CD14-positive monocyte (primary cell): ENCODE data around the gene POU2F1. TPM values are rescaled to one million over a fixed set of nuclear protein-coding genes. Genes with fewer than 3 reads are reported as not detected.

ENCODE experiments used
- DNase-seq, 3 donors: peaks; one replicate each; pipeline ENCODE4 v3.0.0-alpha.2; 2011 to 2022
- H2AFZ ChIP-seq: 2 replicates; pipeline ENCODE4 v1.6.0; 2012; ENCODE audit warnings: mild to moderate bottlenecking, low read depth, low read length, inconsistent platforms; ENCODE audit not compliant: insufficient read depth, poor library complexity, severe bottlenecking
- H3K27ac ChIP-seq, 2 donors: 1 replicate in 1 of 2; 2 replicates in 1 of 2; pipeline ENCODE4 v1.5.1; 2012 to 2013; ENCODE audit warnings: low read length in 2 of 2, control low read depth in 1 of 2, inconsistent platforms in 1 of 2, low read depth in 1 of 2, mild to moderate bottlenecking in 1 of 2
- H3K27me3 ChIP-seq, 2 donors: one replicate each; pipeline versions ENCODE4 v1.6.0 to v1.6.1; 2011 to 2013; ENCODE audit warnings: low read length in 2 of 2; ENCODE audit not compliant: control insufficient read depth in 2 of 2, insufficient read depth in 2 of 2
- H3K36me3 ChIP-seq, 2 donors: replicated peaks in 1 of 2; 1 replicate in 1 of 2; 2 replicates in 1 of 2; pipeline versions ENCODE4 v1.5.1 to v1.6.1; 2012 to 2013; ENCODE audit warnings: low read length in 2 of 2, control low read depth in 1 of 2, inconsistent platforms in 1 of 2, mild to moderate bottlenecking in 1 of 2; ENCODE audit not compliant: insufficient read depth in 2 of 2, control insufficient read depth in 1 of 2
- H3K4me1 ChIP-seq, 2 donors: 1 replicate in 1 of 2; 2 replicates in 1 of 2; pipeline versions ENCODE4 v1.5.1 to v1.6.1; 2012 to 2013; ENCODE audit warnings: low read length in 2 of 2, control low read depth in 1 of 2, inconsistent platforms in 1 of 2, mild to moderate bottlenecking in 1 of 2, moderate library complexity in 1 of 2; ENCODE audit not compliant: insufficient read depth in 2 of 2, control insufficient read depth in 1 of 2
- H3K4me2 ChIP-seq: replicated peaks from 2 replicates; pipeline ENCODE3; 2012; ENCODE audit warnings: low read length, moderate library complexity, mild to moderate bottlenecking; ENCODE audit not compliant: poor library complexity, severe bottlenecking; ENCODE audit errors: extremely low read depth
- H3K4me3 ChIP-seq, 3 experiments: fragments of 200-600 bp in 1 of 3; sonication (generic) in 1 of 3; replicated peaks in 1 of 3; 1 replicate in 2 of 3; 2 replicates in 1 of 3; pipeline ENCODE4 v1.5.1; 2011 to 2013; ENCODE audit warnings: low read length in 3 of 3, mild to moderate bottlenecking in 3 of 3, control low read depth in 2 of 3, low read depth in 2 of 3, inconsistent platforms in 1 of 3, moderate library complexity in 1 of 3
- H3K79me2 ChIP-seq: 2 replicates; pipeline ENCODE4 v1.6.0; 2012; ENCODE audit warnings: mild to moderate bottlenecking, control low read depth, inconsistent platforms, low read length, moderate library complexity; ENCODE audit not compliant: insufficient read depth
- H3K9ac ChIP-seq: 2 replicates; pipeline ENCODE4 v1.6.0; 2017; ENCODE audit warnings: low read length, mild to moderate bottlenecking; ENCODE audit not compliant: insufficient read depth, poor library complexity, severe bottlenecking
- H3K9me3 ChIP-seq, 2 donors: replicated peaks in 1 of 2; 1 replicate in 1 of 2; 2 replicates in 1 of 2; pipeline versions ENCODE4 v1.5.1 to v1.6.1; 2012 to 2013; ENCODE audit warnings: low read length in 2 of 2, control low read depth in 1 of 2; ENCODE audit not compliant: control insufficient read depth in 1 of 2, insufficient read depth in 1 of 2
- H4K20me1 ChIP-seq: 2 replicates; pipeline ENCODE4 v1.6.0; 2012; ENCODE audit warnings: mild to moderate bottlenecking, low read length, control low read depth, moderate library complexity; ENCODE audit not compliant: insufficient read depth
- H3K27ac Mint-ChIP-seq, 7 donors: one replicate each; pipeline ENCODE4 v1.8.0; 2020; ENCODE audit warnings: mild to moderate bottlenecking in 7 of 7, mixed read lengths in 7 of 7, moderate library complexity in 6 of 7, inconsistent platforms in 2 of 7
- H3K27me3 Mint-ChIP-seq, 3 donors: one replicate each; pipeline ENCODE4 v1.8.0; 2021 to 2022; ENCODE audit warnings: low read depth in 3 of 3, mild to moderate bottlenecking in 3 of 3, mixed read lengths in 3 of 3, moderate library complexity in 3 of 3, inconsistent platforms in 1 of 3
- H3K36me3 Mint-ChIP-seq, 2 donors: one replicate each; pipeline ENCODE4 v1.8.0; 2020; ENCODE audit warnings: mixed read lengths in 2 of 2, inconsistent platforms in 1 of 2, mild to moderate bottlenecking in 1 of 2
- H3K4me1 Mint-ChIP-seq: one replicate; pipeline ENCODE4 v1.8.0; 2020; ENCODE audit warnings: mild to moderate bottlenecking, mixed read lengths
- H3K4me3 Mint-ChIP-seq, 2 donors: one replicate each; pipeline ENCODE4 v1.8.0; 2020; ENCODE audit warnings: mild to moderate bottlenecking in 2 of 2, mixed read lengths in 2 of 2, moderate library complexity in 1 of 2
- H3K9me3 Mint-ChIP-seq, 7 donors: one replicate each; pipeline ENCODE4 v1.8.0; 2020 to 2022; ENCODE audit warnings: mixed read lengths in 7 of 7, mild to moderate bottlenecking in 6 of 7, moderate library complexity in 6 of 7, inconsistent platforms in 2 of 7
- WGBS: methylation state at CpG from one replicate; pipeline ENCODE4 v1.1.5; 2013; ENCODE audit warnings: missing lambda C conversion rate; ENCODE audit not compliant: insufficient coverage; 5-methylcytosine and 5-hydroxymethylcytosine counted together
- intact Hi-C, 2 donors: fragments of 100-400 bp; cut with micrococcal nuclease; formaldehyde crosslinking; loops; one replicate each; pipeline versions ENCODE4 v1.15.0 to v1.15.1; 2023
- polyA plus RNA-seq, 3 donors: library from polyadenylated mRNA; depleted of rRNA in 1 of 3; unstranded in 2 of 3; stranded (reverse) in 1 of 3; fragments of 300-500 nt in 2 of 3; fragments of >200 nt in 1 of 3; fragmentation: Illumina TruSeq in 2 of 3; gene quantifications; 1 replicate in 2 of 3; 2 replicates in 1 of 3; pipeline ENCODE4 v1.2.3, GENCODE V29; 2012 to 2021
- TF ChIP-seq, protein P1 (sequence below): fragments of 200-600 bp; IDR thresholded peaks from one replicate; pipeline ENCODE4 v1.8.0; 2022; ENCODE audit warnings: antibody characterized with exemption, mild to moderate bottlenecking

POU2F1 gene
- polyA plus RNA-seq, 3 donors, result 2.3 to 4.2 (median 3.9) TPM

DNA sequence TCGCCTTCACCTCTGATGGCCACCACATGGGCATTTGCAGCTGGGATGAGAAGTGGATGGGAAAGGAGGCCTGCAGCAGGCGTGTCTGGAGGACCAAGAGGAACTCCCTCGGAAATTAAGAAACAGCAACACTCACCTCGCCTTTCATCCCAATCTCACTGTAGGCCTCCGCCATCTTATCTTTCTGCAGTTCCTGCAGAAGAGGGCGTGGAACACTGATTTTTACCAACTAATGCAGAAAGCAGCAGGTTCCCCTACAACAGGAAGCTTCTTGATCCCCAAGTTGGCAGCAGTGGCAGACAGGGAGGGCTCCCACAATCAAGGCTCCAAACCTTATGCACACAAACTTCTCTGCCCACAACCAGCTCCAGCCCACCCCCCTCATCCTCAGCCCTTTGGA is 213.2 kb downstream of the POU2F1 start:
- no peak overlapping the region for H3K4me2 ChIP-seq
- H4K20me1 ChIP-seq, result no peaks in the 10 kb centered on the region
- no peak overlapping the region for H3K27ac ChIP-seq
- H3K27ac Mint-ChIP-seq, result no peak overlapping the region
- no peak overlapping the region for H3K4me3 ChIP-seq
- H3K9me3 Mint-ChIP-seq, result peaks cover 0 to 2% (median 0%) of the 10 kb centered on the region in 7 donors
- H2AFZ ChIP-seq, result no peak overlapping the region
- TF ChIP-seq, protein P1, sequence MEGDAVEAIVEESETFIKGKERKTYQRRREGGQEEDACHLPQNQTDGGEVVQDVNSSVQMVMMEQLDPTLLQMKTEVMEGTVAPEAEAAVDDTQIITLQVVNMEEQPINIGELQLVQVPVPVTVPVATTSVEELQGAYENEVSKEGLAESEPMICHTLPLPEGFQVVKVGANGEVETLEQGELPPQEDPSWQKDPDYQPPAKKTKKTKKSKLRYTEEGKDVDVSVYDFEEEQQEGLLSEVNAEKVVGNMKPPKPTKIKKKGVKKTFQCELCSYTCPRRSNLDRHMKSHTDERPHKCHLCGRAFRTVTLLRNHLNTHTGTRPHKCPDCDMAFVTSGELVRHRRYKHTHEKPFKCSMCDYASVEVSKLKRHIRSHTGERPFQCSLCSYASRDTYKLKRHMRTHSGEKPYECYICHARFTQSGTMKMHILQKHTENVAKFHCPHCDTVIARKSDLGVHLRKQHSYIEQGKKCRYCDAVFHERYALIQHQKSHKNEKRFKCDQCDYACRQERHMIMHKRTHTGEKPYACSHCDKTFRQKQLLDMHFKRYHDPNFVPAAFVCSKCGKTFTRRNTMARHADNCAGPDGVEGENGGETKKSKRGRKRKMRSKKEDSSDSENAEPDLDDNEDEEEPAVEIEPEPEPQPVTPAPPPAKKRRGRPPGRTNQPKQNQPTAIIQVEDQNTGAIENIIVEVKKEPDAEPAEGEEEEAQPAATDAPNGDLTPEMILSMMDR, result no peak
- no peak overlapping the region for H3K9ac ChIP-seq
- peaks cover 9 to 15% (median 13%) of the 10 kb centered on the region in 3 donors for H3K27me3 Mint-ChIP-seq
- DNase-seq, result no peak
- H3K9me3 ChIP-seq, result no peaks in the 10 kb centered on the region
- H3K27me3 ChIP-seq, result peaks cover 0 to 10% of the 10 kb centered on the region in 2 donors
- intact Hi-C loops, result no loop called here
- WGBS, result 88% methylated on average over 4 of the region's 6 CpGs
- no peaks in the 10 kb centered on the region for H3K36me3 ChIP-seq
- no peaks in the 10 kb centered on the region for H3K36me3 Mint-ChIP-seq
- no peaks in the 10 kb centered on the region for H3K79me2 ChIP-seq
- H3K4me3 Mint-ChIP-seq, result no peak overlapping the region
- peaks cover 2% of the 10 kb centered on the region in 2 donors for H3K4me1 ChIP-seq
- H3K4me1 Mint-ChIP-seq, result peaks cover 16% of the 10 kb centered on the region

DNA sequence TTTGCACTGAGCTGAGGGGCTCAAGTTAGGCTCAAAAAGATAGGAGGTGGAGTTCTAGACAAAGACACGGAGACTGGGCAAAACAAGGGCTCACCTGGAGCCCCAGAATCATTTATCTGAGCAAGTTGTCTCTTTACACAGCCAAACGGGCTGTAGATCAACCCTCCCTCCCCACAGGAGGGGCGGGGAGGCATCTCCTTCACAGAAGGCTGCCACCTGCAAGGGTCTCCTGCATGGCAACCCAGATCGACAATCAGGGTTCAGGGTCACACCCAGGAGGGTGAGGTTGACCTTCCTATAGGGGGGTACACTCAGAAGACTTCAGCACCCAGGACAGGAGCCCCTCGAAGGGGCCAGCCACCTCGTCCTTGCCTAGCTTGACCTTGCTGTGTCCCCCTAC is 213.6 kb downstream of the POU2F1 start:
- no peaks in the 10 kb centered on the region for H3K36me3 Mint-ChIP-seq
- H3K4me1 Mint-ChIP-seq, result peaks cover 20% of the 10 kb centered on the region
- WGBS, result 92% methylated on average over 2 of the region's 6 CpGs
- H3K36me3 ChIP-seq, result no peaks in the 10 kb centered on the region
- H4K20me1 ChIP-seq, result no peaks in the 10 kb centered on the region
- TF ChIP-seq, protein P1, result no peak
- no peak overlapping the region for H3K27ac Mint-ChIP-seq
- no peaks in the 10 kb centered on the region for H3K79me2 ChIP-seq
- no peak for DNase-seq
- H2AFZ ChIP-seq, result no peak overlapping the region
- H3K4me3 ChIP-seq, result no peak overlapping the region
- no peak overlapping the region for H3K9ac ChIP-seq
- H3K9me3 ChIP-seq, result no peaks in the 10 kb centered on the region
- H3K4me2 ChIP-seq, result no peak overlapping the region
- peaks cover 0 to 14% of the 10 kb centered on the region in 2 donors for H3K27me3 ChIP-seq
- no peak overlapping the region for H3K4me3 Mint-ChIP-seq
- H3K27ac ChIP-seq, result no peak overlapping the region
- peaks cover 13 to 19% (median 18%) of the 10 kb centered on the region in 3 donors for H3K27me3 Mint-ChIP-seq
- peaks cover 0 to 2% (median 0%) of the 10 kb centered on the region in 7 donors for H3K9me3 Mint-ChIP-seq
- H3K4me1 ChIP-seq, result peaks cover 6 to 7% of the 10 kb centered on the region in 2 donors
- intact Hi-C loops, result no loop called here
